ENCODE results near the gene PHACTR1. TPM values are rescaled to one million over a fixed set of nuclear protein-coding genes. Genes with fewer than 3 reads are reported as not detected.

The PHACTR1 gene
- total RNA-seq, 1 donor from 2014 or later = 0.26 TPM

DNA sequence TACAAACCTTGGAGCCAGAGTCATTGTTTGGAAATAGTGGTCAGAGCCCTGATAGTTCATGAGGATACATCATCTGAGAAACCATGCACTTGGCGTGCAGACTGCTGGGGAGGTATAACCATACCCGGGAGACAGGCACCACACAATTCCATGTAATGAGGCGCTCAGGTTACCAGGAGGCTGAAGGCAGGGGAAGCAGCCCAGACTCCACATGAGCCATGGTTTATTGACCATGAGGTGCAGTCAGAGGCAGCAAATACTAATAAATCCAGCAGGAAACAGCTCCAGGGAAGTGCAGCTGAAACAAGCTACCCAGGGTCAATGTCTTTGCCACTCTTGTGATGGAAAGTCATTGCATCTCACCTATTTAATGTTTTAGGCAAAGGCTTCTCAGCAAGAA is 455.7 kb downstream of the PHACTR1 start:
- Mint-ChIP-seq H3K27me3 (peaks cover 17% of the 10 kb centered on the region), H3K4me3 (no peak overlapping the region), H3K36me3 (ENCODE audit: low read depth) (no peaks in the 10 kb centered on the region), H3K9me3 (no peaks in the 10 kb centered on the region), H3K27ac (no peak overlapping the region), H3K4me1 (no peaks in the 10 kb centered on the region)
- no peak for DNase-seq
- intact Hi-C loops (cut with micrococcal nuclease) = no loop called here

DNA sequence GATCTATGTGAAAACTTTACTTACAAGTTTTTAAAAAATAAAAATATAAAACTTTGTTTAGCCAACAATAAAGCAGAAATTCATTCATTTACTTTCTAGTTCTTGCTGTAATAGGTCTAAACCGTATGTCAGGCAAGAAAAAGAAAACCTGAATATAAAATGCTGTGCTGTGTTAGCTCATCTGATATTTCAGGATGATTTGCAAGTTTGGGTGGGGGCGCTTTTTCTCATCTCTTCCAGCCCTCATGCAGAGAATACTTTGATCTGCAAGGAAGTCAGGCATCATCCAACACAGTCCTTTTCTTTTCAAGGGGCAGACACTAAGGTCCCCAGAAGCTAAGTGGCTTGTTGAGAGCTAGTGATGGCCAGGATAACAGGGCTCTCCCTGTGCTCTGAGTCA is 458.5 kb downstream of the PHACTR1 start:
- Mint-ChIP-seq H3K36me3 (ENCODE audit: low read depth) (no peaks in the 10 kb centered on the region), H3K9me3 (no peaks in the 10 kb centered on the region), H3K27ac (no peak overlapping the region), H3K27me3 (peaks cover 12% of the 10 kb centered on the region), H3K4me3 (no peak overlapping the region), H3K4me1 (peaks cover 7% of the 10 kb centered on the region)
- DNase-seq = no peak
- intact Hi-C loops (cut with micrococcal nuclease) = no loop called here

DNA sequence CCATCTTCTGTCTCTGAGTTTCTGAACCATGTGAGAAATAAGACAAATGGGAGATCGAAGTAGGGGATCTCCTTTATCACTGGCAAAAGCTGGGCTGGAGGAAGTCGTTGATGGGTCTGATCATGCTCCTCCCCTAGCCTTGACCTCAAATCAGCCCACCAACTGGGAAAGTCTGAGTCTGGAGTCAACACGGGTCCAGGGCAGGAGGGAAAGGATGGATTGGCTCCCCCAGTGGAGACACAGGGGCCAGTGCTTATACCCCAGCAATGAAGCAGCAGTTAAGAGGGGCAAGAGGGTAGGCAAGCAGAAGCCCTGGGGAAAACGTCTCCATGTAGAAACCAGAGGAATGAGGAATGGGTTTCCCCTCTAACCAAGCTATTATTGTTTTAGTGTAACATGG is 459.2 kb downstream of the PHACTR1 start:
- intact Hi-C loops (cut with micrococcal nuclease) = no loop called here
- Mint-ChIP-seq H3K36me3 (ENCODE audit: low read depth) (no peaks in the 10 kb centered on the region), H3K27ac (no peak overlapping the region), H3K9me3 (no peaks in the 10 kb centered on the region), H3K4me3 (no peak overlapping the region), H3K4me1 (peaks cover 7% of the 10 kb centered on the region), H3K27me3 (peaks cover 14% of the 10 kb centered on the region)
- DNase-seq = no peak

DNA sequence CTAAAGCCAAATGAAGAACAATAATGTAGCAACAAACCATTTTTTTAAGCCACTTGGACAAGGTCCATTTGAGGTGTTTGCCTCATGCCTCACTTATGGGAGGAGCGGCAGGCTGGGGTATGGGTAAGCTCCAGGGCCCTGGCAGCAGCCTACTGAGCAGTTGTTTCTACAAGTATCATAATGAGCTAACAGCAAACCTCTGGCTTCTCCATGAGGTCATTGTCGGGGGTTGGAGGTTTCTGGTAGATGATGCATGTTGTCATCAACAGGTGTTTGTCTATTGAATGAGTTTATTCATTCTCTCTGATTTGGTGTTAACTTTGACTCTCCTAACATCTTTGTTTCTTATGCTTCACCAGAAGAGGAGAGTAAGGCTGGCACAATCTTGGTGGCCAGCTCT is 461.1 kb downstream of the PHACTR1 start:
- Mint-ChIP-seq H3K4me1 (peaks cover 7% of the 10 kb centered on the region), H3K4me3 (no peak overlapping the region), H3K9me3 (no peaks in the 10 kb centered on the region), H3K27ac (no peak overlapping the region), H3K36me3 (ENCODE audit: low read depth) (no peaks in the 10 kb centered on the region), H3K27me3 (peaks cover 14% of the 10 kb centered on the region)
- no peak for DNase-seq
- intact Hi-C loops (cut with micrococcal nuclease) = no loop called here

DNA sequence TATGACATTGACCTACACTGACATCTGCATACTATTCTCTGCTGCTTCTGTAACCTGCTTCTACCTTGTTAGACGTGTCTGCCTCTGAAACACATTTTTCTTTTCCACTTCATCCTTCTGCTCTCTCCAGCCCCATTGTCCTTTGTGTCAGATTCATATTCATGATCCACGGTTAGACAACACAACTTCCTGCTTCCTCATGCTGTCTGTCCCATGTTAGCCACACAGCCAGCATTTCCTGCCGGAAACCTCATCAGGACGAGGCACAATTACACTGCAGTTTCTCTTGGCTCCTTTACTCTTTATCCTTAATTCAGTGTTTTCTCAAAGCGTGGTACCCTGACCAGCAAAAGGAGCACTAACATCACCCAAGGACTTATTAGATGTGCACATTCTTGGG is 461.5 kb downstream of the PHACTR1 start:
- no peak overlapping the region for H3K27ac Mint-ChIP-seq
- no peak overlapping the region for H3K4me3 Mint-ChIP-seq
- peak; percentile 59 for DNase-seq
- H3K27me3 Mint-ChIP-seq = peaks cover 14% of the 10 kb centered on the region
- H3K4me1 Mint-ChIP-seq = peaks cover 7% of the 10 kb centered on the region
- no peaks in the 10 kb centered on the region for H3K36me3 Mint-ChIP-seq (ENCODE audit: low read depth)
- H3K9me3 Mint-ChIP-seq = no peaks in the 10 kb centered on the region
- intact Hi-C loops (cut with micrococcal nuclease) = no loop called here

DNA sequence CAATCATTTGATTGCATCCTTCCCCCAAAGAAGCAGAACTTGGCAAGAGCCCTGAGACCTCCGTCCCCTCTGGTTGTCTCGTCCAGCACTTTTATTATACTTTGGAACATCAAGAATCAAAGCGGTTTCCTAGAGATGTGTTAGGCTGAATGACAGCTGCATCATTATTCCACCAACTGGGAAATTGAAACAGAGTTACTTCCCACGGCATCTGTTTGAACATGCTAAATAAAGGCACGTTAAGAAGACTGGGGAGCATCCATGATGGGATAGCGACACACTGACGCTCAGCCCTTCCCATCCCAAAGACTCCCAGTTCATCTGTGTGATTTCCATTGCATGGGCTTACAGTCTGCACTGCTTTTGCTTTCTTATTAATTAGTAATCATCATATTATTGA is 464.0 kb downstream of the PHACTR1 start:
- intact Hi-C loops (cut with micrococcal nuclease) = no loop called here
- Mint-ChIP-seq H3K27me3 (peaks cover 14% of the 10 kb centered on the region), H3K27ac (no peak overlapping the region), H3K4me1 (peaks cover 10% of the 10 kb centered on the region), H3K36me3 (ENCODE audit: low read depth) (no peaks in the 10 kb centered on the region), H3K9me3 (no peaks in the 10 kb centered on the region), H3K4me3 (no peak overlapping the region)
- no peak for DNase-seq

DNA sequence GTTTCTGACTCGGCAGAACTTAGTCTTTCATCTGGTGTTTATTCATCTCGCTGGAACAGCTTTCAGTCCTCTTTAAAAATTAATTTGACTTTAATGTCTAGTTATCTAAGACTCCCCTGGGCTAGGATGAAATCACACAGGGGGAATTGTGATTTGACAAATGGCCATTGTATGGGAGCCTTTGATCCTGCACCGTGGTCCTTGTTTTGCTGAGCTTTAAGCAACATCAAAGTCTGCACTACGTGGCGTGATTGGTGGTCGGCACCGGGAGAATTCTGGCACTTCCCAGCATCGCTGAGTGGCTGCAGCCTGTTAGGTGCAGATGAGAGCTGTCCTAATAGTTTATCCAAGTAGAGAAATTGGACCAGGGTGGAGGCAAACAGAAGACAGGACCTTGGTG is 464.8 kb downstream of the PHACTR1 start:
- no peaks in the 10 kb centered on the region for H3K9me3 Mint-ChIP-seq
- DNase-seq = no peak
- H3K36me3 Mint-ChIP-seq (ENCODE audit: low read depth) = no peaks in the 10 kb centered on the region
- peaks cover 10% of the 10 kb centered on the region for H3K4me1 Mint-ChIP-seq
- peaks cover 12% of the 10 kb centered on the region for H3K27me3 Mint-ChIP-seq
- H3K27ac Mint-ChIP-seq = no peak overlapping the region
- intact Hi-C loops (cut with micrococcal nuclease) = no loop called here
- no peak overlapping the region for H3K4me3 Mint-ChIP-seq

DNA sequence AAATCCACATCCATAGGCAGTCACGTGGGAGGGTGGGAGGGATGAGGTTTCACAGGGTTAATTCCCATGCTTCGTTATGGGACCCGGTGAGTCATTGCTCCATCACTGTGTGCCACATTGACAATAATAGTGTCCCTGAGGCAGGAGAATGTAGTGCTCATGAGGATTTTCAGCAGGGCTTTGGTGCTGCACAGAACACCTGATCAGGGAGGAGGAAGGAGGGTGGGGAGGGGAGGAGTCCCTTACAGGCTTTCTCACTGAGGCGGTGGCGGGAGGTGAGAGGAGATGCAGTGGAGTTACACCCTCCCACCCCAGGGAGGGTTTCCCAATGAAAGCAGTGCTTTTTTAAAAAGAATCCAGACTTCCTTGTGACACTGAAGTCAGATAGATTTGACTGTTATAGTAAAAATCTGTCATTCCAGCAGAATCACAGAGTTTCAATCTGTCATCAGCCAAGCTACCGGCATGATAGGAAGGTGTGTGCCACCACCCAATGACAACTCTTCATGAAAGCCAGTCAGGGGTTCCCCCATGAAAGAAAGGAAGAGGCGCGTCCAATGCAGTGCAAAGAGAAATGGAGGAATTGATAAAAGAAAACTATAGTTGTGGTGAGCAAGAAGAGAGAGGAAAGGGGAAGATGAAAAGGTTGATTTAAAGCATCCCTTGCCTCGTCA is 467.0 kb downstream of the PHACTR1 start:
- Mint-ChIP-seq H3K4me3 (no peak overlapping the region), H3K27me3 (peaks cover 23% of the 10 kb centered on the region), H3K27ac (no peak overlapping the region), H3K9me3 (no peaks in the 10 kb centered on the region), H3K4me1 (peaks cover 4% of the 10 kb centered on the region), H3K36me3 (ENCODE audit: low read depth) (no peaks in the 10 kb centered on the region)
- intact Hi-C loops (cut with micrococcal nuclease) = no loop called here
- DNase-seq = no peak

DNA sequence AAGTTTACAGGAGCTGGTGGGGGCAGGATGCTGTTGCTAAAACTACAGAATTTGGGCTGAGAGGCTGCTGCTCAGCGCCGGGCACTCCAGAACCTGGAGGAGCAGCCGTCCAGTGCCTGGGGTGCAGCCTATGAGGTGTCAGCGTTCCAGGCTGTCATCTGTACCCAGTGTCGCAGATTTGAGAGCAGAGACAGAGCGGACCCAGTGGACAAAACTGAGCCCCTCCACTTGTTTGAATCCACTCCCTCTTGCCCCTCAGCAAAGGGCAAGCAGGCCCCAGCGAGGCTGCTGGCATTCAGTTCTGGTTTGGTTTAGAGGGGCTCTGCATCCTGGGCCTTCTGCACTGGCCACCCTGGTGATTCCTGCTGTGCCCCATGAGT is 467.5 kb downstream of the PHACTR1 start:
- Mint-ChIP-seq H3K9me3 (no peaks in the 10 kb centered on the region), H3K27ac (no peak overlapping the region), H3K4me1 (peaks cover 2% of the 10 kb centered on the region), H3K4me3 (no peak overlapping the region), H3K27me3 (peaks cover 23% of the 10 kb centered on the region), H3K36me3 (ENCODE audit: low read depth) (no peaks in the 10 kb centered on the region)
- intact Hi-C loops (cut with micrococcal nuclease) = no loop called here
- no peak for DNase-seq

DNA sequence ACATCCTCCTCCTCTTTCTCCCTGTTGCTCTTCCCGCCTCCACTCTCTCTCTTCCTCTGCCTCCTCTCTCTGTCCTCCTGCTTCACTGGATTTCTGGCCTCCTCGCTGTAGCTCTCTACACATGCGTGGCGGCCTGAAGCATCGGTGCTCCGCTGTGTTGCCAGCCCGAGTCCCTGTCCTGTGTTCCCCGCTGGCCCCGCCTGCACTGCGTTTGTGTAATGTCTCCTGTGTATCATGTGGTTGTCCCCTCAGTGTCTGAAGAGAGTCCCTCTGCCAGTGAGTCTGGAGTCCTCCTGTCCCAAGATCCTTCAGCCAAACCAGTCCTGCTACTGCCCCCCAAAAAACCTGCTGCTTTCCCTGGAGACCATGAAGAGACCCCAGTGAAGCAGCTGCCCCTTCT is 468.0 kb downstream of the PHACTR1 start:
- Mint-ChIP-seq H3K36me3 (ENCODE audit: low read depth) (no peaks in the 10 kb centered on the region), H3K9me3 (no peaks in the 10 kb centered on the region), H3K27me3 (peaks cover 23% of the 10 kb centered on the region), H3K4me3 (no peak overlapping the region), H3K4me1 (peaks cover 2% of the 10 kb centered on the region), H3K27ac (no peak overlapping the region)
- intact Hi-C loops (cut with micrococcal nuclease) = no loop called here
- DNase-seq = no peak

DNA sequence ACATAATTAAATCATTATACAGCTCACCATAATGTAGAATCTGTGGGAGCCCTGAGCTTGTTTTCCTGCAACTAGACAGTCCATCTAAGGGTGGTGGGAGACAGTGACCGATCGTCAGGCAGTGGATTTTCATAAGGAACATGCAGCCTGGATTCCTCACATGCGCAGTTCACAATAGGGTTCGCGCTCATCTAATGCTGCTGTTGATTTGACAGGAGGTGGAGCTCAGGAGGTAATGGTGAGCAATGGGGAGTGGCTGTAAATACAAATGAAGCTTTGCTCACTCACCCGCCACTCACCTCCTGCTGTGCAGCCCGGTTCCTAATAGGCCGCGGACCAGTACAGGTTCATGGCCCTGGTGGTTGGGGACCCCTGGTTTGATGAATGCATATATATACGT is 470.3 kb downstream of the PHACTR1 start:
- no peaks in the 10 kb centered on the region for H3K9me3 Mint-ChIP-seq
- DNase-seq = no peak
- H3K4me1 Mint-ChIP-seq = peaks cover 2% of the 10 kb centered on the region
- peaks cover 27% of the 10 kb centered on the region for H3K27me3 Mint-ChIP-seq
- intact Hi-C loops (cut with micrococcal nuclease) = no loop called here
- H3K36me3 Mint-ChIP-seq (ENCODE audit: low read depth) = no peaks in the 10 kb centered on the region
- no peak overlapping the region for H3K27ac Mint-ChIP-seq
- no peak overlapping the region for H3K4me3 Mint-ChIP-seq

DNA sequence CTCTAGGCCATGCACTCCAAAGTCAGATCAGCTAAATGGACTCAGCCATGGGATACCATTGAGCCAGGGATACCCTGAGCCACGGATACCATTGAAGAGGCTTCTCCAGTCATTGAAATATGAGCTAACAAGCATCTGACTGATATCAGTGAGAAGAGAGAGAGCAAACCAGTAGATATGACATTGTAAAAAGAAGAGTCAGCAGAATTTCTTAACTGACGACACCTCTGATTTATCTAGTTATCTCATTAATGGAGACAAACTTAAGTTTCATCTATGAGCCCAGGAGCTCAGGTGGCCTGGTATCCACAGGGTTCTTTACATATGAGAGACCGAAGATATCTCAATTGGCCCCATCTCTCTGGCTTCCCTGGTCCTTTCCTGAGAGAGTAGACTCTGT is 471.1 kb downstream of the PHACTR1 start:
- peaks cover 2% of the 10 kb centered on the region for H3K4me1 Mint-ChIP-seq
- H3K27ac Mint-ChIP-seq = no peak overlapping the region
- DNase-seq = no peak
- no peaks in the 10 kb centered on the region for H3K9me3 Mint-ChIP-seq
- H3K27me3 Mint-ChIP-seq = peaks cover 35% of the 10 kb centered on the region
- no peaks in the 10 kb centered on the region for H3K36me3 Mint-ChIP-seq (ENCODE audit: low read depth)
- H3K4me3 Mint-ChIP-seq = no peak overlapping the region
- intact Hi-C loops (cut with micrococcal nuclease) = no loop called here

DNA sequence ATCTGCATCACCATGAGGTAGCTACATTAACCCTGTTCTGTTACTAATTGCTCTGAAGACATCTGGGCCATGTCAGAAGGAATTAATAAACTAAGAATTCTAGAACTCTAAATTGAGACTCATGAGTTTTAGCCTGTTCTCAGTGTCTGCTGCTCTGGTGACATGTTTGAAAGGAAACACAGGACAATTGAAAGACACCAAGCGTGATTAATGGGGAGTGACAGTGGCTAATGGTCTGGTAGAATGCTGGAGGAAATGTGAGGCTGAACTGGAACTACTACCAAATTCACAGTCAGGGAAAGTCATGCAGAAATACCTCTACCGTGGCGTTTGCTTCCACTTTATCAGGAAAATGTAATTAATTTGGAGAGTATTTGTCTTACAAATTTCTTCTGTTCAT is 471.7 kb downstream of the PHACTR1 start:
- Mint-ChIP-seq H3K4me1 (peaks cover 2% of the 10 kb centered on the region), H3K36me3 (ENCODE audit: low read depth) (no peaks in the 10 kb centered on the region), H3K4me3 (no peak overlapping the region), H3K27me3 (peaks cover 38% of the 10 kb centered on the region), H3K9me3 (no peaks in the 10 kb centered on the region), H3K27ac (no peak overlapping the region)
- no peak for DNase-seq
- intact Hi-C loops (cut with micrococcal nuclease) = no loop called here

DNA sequence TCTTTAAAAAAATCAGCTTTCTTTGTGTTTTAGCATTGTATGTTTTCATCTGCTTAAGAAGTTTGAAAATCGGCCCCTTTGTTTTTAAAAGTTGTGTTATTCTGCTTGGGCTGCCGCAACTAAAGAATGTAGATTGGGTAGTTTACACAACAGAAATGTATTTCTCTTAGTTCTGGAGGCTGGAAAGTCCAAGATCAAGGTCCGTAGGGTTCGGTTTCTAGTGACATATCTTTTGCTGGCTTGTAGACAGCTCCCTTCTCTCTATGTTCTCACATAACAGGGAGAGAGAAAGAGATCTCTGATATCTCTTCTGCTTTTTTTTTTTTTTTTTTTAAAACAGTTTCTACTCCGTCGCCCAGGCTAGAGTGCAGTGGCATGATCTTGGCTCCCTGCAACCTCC is 473.1 kb downstream of the PHACTR1 start:
- peaks cover 34% of the 10 kb centered on the region for H3K27me3 Mint-ChIP-seq

DNA sequence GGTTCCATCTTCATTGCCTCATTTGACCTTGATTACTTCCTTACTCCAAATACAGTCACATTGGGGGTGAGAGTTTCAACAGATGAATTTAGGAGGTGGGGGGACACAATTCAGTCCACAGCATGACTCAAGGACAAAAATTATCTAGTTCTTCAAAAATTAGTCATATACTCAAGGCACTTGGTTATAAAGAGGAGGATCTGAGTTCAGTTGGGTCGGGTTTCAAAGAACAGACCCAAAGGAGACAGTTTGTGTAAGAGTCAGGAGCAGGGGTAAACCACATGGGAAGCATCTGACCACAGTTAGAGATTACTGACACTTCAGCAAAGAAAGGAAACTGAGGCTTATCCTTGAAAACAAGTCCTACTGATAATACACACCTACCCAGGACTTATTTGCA is 473.8 kb downstream of the PHACTR1 start:
- no peak overlapping the region for H3K4me3 Mint-ChIP-seq
- no peaks in the 10 kb centered on the region for H3K36me3 Mint-ChIP-seq (ENCODE audit: low read depth)
- no peak overlapping the region for H3K27ac Mint-ChIP-seq
- no peaks in the 10 kb centered on the region for H3K4me1 Mint-ChIP-seq
- DNase-seq = no peak
- no peaks in the 10 kb centered on the region for H3K9me3 Mint-ChIP-seq
- H3K27me3 Mint-ChIP-seq = peaks cover 33% of the 10 kb centered on the region
- intact Hi-C loops (cut with micrococcal nuclease) = no loop called here

More for the DNA sequence above, 473.1 kb downstream of the PHACTR1 start:
- Mint-ChIP-seq H3K4me3 (no peak overlapping the region), H3K9me3 (no peaks in the 10 kb centered on the region), H3K27ac (no peak overlapping the region), H3K4me1 (no peaks in the 10 kb centered on the region), H3K36me3 (ENCODE audit: low read depth) (no peaks in the 10 kb centered on the region)
- DNase-seq = no peak
- intact Hi-C loops (cut with micrococcal nuclease) = no loop called here
